ENCODE data around the gene NFATC2.

Gene NFATC2

GRCh38 chr20:51385646-51386530 lies 156.6 kb downstream of the NFATC2 start:
- peak; percentile 67 for DNase-seq

- DNase-seq: no peak
These were observed 157.6 kb downstream of the NFATC2 start for GRCh38 chr20:51384875-51385274.

- no peak for DNase-seq
These were observed 158.5 kb downstream of the NFATC2 start for GRCh38 chr20:51383891-51384510.

- no peak for DNase-seq
These were observed 159.3 kb downstream of the NFATC2 start for GRCh38 chr20:51382986-51383821.

- no peak for DNase-seq
These were observed 160.2 kb downstream of the NFATC2 start for GRCh38 chr20:51382111-51382985.

- peak; percentile 20 for DNase-seq
These were observed 161.0 kb downstream of the NFATC2 start for GRCh38 chr20:51381557-51381956.

GRCh38 chr20:51380401-51381385 lies 161.8 kb downstream of the NFATC2 start:
- peak; percentile 28 for DNase-seq

- peak; percentile 54 for DNase-seq
These were observed 162.7 kb downstream of the NFATC2 start for GRCh38 chr20:51379601-51380341.

GRCh38 chr20:51378171-51378928 lies 164.2 kb downstream of the NFATC2 start:
- peak; percentile 28 for DNase-seq

- DNase-seq: no peak
These were observed 165.4 kb downstream of the NFATC2 start for GRCh38 chr20:51377132-51377531.

- DNase-seq: peak; percentile 58
These were observed 166.4 kb downstream of the NFATC2 start for GRCh38 chr20:51376111-51376510.

- DNase-seq: no peak
These were observed 167.0 kb downstream of the NFATC2 start for GRCh38 chr20:51375561-51375960.

GRCh38 chr20:51374961-51375360 lies 167.6 kb downstream of the NFATC2 start:
- no peak for DNase-seq

- peak; percentile 60 for DNase-seq
These were observed 168.1 kb downstream of the NFATC2 start for GRCh38 chr20:51374456-51374830.

- peak; percentile 94 for DNase-seq
These were observed 168.6 kb downstream of the NFATC2 start for GRCh38 chr20:51373713-51374455.

GRCh38 chr20:51372966-51373365 lies 169.6 kb downstream of the NFATC2 start:
- no peak for DNase-seq

GRCh38 chr20:51372176-51372803 lies 170.2 kb downstream of the NFATC2 start:
- DNase-seq: peak; percentile 80

- DNase-seq: no peak
These were observed 170.8 kb downstream of the NFATC2 start for GRCh38 chr20:51371720-51372119.
